ENCODE results near the gene ARPC2.

ARPC2 gene

GRCh38 chr2:218286570-218287459 is 69.8 kb downstream of the ARPC2 start:
- DNase-seq (ENCODE audit: extremely low spot score): peak; percentile 86
- POLR2A ChIA-PET: interaction anchor here (0.6 to 1.6 kb wide), 4 partner anchors 10 to 1214 kb away, joined by 4 to 9 read pairs (median 5); partner anchors contain the start of genes AAMP and PNKD
- CTCF ChIA-PET: interaction anchor here (0.8 to 7.9 kb wide), 11 partner anchors 9 to 362 kb away, joined by 3 to 115 read pairs (median 4); partner anchors contain the start of genes AAMP and PNKD
- no peak for TF ChIP-seq CTCF (IDR thresholded peaks at IDR 0.05; ENCODE audit: control extremely low read depth, extremely low read depth, low read depth, missing control alignments)

DNA sequence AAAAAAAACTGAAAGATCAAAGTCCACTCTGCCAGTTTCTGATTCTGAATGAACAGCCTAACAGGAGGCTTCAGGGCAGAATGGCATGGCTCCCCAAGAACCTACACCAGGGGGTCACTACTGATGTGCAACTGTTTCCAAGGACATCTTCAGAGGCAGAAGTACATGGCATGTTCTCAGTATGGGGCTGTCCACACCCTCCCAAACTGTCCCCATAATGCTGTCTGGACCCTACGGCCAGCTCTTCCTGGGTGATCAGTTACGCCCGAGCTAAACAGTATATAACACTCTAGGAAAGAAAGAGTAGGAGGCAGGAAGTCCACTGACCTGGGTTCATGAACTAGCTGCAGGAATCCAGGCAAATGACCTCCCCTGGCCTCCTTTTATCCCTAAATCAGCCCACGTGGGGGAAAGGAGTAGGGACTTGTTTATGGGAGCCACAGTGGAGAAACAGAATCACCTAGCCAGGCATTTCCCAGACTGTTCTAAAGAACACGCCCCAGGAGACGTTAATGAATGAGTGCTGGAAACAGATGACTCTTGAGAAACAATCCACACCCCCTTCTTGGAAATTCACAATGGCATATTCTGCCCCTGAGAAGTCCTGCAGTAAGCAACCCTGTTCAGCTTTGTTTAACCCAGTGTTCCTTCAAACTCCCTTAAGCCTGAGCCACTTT is 72.8 kb downstream of the ARPC2 start:
- TF ChIP-seq CTCF (IDR thresholded peaks at IDR 0.05; ENCODE audit: control extremely low read depth, extremely low read depth, low read depth, missing control alignments): no peak
- DNase-seq (ENCODE audit: extremely low spot score): no peak
- CTCF ChIA-PET: interaction anchor here (0.8 to 5.0 kb wide), 10 partner anchors 10 to 398 kb away, joined by 3 to 42 read pairs (median 16); partner anchors contain the start of genes AAMP, CATIP and PNKD
- POLR2A ChIA-PET: interaction anchor here (0.7 kb wide), 1 partner anchor 20 kb away, joined by 3 read pairs; the partner anchor contains the start of genes AAMP and PNKD

- ChIA-PET POLR2A (interaction anchor here (0.7 kb wide), 1 partner anchor 20 kb away, joined by 3 read pairs; the partner anchor contains the start of genes AAMP and PNKD), CTCF (interaction anchor here (0.8 to 5.0 kb wide), 14 partner anchors 9 to 452 kb away, joined by 3 to 42 read pairs (median 6); partner anchors contain the start of genes AAMP, CATIP and PNKD)
- peak; percentile 72 for DNase-seq (ENCODE audit: extremely low spot score)
- TF ChIP-seq CTCF (IDR thresholded peaks at IDR 0.05; ENCODE audit: control extremely low read depth, extremely low read depth, low read depth, missing control alignments): no peak
Observed at GRCh38 chr2:218290316-218291261, 73.6 kb downstream of the ARPC2 start.

DNA sequence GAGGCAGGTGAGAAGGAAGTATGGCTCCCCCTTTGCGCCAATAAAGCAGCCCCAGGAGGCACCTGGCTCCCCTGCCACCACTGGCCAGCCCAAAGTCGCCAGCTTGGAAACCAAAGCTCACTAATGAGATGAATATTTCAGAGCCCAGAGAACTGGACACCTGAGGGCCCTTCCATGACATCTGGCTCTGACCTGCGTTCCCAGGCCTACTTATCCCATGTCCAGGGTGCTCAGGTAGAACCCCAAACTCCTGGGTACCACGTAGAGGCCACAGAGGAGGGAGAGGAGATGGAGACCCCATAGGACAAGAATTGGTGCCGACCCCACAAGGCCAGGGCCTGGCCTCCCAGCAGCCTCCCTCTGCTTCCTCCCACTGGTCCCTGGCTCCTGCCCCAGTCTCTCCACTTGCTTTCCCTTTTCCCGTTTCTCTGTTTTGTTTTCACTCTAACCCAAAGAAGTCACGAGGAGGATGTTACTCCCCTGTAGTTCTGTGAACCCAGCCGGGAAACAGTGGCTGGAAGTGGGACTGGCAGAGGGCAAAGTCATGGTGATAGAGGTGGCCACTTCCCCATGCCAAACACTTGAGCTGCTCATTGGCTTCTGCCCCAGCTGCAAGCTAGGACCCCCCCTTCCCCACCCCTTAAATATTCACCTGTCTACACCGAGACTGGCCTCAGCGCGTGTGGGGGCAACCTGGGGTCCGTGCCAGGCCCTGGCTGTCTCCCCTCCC is 74.5 kb downstream of the ARPC2 start:
- ChIA-PET POLR2A (no interaction called here), CTCF (interaction anchor here (0.9 to 5.0 kb wide), 14 partner anchors 8 to 452 kb away, joined by 3 to 42 read pairs (median 6); partner anchors contain the start of genes AAMP, CATIP and PNKD)
- DNase-seq (ENCODE audit: extremely low spot score): no peak
- TF ChIP-seq CTCF (IDR thresholded peaks at IDR 0.05; ENCODE audit: control extremely low read depth, extremely low read depth, low read depth, missing control alignments): no peak

DNA sequence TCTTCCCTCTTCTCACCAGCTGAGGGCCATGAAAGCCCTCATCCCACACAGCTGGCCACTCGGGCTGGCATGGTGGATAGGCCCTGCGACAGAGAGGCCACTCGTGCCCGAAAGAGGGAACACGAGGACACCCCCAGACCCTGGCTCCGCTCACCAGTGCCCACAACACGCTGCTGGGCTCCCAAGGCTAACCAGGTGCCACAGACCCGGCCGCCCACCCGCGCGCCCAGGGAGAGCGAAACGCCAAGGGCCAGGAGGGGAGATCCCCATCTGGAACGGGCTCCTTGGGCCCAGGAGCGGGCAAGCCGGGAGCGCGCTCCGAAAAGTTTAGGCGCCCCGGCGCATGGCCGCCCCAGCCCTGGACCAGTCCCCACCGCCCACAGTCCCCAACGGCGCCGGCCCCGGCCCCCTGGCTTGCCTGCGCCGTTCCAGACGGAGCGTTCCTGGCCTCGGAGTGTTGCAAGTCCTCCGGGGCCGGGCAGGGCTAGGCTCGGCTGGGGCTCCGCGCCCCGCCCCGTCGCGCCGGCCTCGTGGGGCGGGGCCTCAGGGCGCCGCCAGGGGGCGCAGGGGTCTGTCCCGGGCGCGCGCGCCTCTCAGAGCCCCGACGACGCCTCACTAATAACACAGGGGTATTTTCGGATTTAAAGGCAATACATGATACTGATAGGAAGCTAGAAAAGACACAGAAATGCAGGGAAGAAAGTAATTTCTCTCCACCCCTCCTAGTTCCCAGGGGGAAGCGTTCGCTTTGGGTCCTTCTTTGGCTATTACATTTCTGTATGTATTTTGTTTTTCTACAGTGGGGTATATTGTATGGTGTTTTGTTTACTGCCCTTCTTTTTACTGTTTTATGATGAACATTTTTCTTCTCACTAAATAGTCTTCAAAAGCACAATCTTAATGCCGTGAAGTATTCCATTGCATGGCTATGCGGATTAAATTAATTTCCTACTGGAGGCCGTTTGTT is 75.3 kb downstream of the ARPC2 start, which contains the start of gene TMBIM1:
Gene TMBIM1, minus strand, starts transcription at position 456 of the 967 bp plus-strand sequence. CDS start 10,362 bp downstream, outside the sequence.
- DNase-seq (ENCODE audit: extremely low spot score): peak; percentile 93
- CTCF ChIA-PET: interaction anchor here (0.6 to 5.0 kb wide), 16 partner anchors 10 to 451 kb away, joined by 3 to 42 read pairs (median 4); partner anchors contain the start of genes AAMP, CATIP and PNKD

More for the DNA sequence above, 75.3 kb downstream of the ARPC2 start, which contains the start of gene TMBIM1:
- POLR2A ChIA-PET: no interaction called here
- peak; percentile 86 for TF ChIP-seq CTCF (IDR thresholded peaks at IDR 0.05; ENCODE audit: control extremely low read depth, extremely low read depth, low read depth, missing control alignments)

Measured in GM10248 (cell line).